Activated T-helper 1 cell treated with Interleukin-2 at 50 U/mL for 16 hours (primary cell): ENCODE data around the gene CC2D2B.
"Not testable (repeated sequence)": the region's sequence is repeated elsewhere in the genome, so short reads cannot be mapped to it uniquely, and the experiment has no call there.

Experiments
- DNase-seq: peaks from one replicate; pipeline ENCODE4 v3.0.0-alpha.2; 2020; ENCODE audit warnings: low read depth

CC2D2B gene

GRCh38 chr10:96017191-96017687, 109.5 kb downstream of the CC2D2B start:
- DNase-seq = no peak

DNA sequence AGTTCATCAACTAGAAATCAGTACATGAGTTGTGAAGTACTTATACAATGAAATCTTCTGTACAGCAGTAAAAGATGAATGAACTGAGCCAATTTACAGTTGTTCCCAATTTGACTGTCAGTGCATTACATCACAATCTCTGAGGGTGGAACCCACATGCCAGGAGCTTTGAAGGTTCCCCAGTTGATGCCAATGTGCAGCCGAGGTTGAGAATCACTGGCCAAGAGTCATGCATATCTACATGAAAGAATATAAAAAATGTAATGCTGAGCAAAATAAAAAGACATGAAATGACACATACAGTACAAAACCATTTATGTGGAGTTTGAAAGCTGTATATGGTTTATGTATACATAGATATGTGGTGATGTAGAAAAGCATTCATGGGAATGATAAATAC, 113.6 kb downstream of the CC2D2B start:
- DNase-seq = no peak

GRCh38 chr10:96022739-96023138, 115.0 kb downstream of the CC2D2B start:
- DNase-seq = no peak

DNA sequence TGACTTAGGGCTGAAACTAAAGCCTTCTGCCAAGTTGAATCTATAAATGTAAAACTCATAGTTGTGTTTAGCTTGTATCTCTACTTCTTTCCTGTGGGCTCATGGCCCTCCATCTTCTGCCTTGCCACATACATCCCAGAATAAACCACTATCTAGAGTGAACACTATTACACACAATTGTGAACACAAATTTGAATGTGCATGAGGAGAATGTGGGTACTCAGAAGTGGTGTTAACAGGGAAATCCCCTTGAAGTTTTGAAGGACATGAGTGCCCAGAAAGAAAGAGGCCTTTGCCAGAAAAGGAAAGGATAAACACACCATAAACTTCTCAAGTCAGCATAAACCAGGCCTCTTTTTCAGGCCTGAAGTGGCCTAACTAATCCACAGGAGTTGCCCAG, 115.4 kb downstream of the CC2D2B start:
- DNase-seq = no peak

GRCh38 chr10:96025566-96025965, 117.8 kb downstream of the CC2D2B start:
- no peak for DNase-seq

DNA sequence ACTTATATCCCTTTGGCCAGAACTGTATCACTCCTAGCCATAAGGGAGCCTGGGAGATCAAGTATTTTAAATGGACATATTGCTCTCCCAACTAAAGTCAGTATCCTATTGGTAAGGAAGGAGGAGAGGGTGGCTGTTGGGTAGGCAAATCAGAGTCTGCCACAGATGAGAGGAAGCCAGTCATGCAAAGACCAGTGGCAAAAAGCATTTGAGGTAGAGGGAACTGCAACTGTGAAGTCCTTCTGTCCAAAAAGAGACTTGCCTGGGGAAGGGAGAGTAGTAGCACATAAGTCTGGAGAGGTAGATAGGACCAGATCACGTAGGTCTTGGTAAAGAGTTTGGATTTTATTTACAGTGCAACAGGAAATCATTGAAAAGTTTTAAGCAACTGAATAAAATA, 126.8 kb downstream of the CC2D2B start:
- DNase-seq = no peak

DNA sequence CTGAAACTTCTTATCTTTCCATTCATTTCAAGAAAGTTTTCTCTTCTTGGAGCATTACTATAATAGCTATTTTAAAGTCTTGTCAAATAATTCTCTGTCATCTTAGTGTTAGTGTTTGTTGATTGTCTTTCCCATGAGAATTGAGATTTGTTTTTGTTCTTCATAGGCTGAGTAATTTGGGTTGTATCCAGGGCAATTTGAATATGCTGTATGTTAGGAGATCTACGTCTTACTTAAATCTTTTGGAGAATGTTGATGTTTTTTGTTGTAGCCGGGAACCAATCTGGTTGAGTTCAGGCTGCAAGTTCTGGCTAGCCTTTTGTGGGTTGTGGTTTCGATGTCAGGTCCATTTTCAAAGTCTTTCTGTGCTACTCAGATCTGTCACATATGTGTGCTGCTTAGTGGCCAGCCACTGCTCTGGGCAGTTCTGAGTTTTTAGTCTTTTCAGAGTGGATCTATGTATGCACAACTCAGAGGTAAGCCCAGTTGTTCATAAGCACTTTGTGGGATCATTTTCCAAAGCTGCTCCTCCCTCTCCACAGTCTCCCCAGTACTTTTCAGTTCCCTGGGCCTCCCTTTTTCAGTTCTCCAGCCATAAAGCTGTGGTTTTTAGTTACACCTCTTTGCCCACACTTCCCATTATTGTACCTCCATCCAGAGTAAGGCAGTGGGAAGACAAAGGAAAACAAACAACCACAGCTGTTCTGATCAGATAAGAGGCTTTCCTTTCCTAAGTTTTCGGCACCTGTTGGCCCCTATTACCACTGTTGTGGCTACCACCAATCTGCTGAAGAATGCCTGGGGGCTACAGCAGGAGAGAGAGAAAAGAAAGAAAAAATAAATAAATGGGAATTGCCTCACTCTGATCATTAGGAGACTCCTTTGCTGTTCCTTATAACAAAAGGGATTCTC, 131.0 kb downstream of the CC2D2B start:
- no peak for DNase-seq

DNA sequence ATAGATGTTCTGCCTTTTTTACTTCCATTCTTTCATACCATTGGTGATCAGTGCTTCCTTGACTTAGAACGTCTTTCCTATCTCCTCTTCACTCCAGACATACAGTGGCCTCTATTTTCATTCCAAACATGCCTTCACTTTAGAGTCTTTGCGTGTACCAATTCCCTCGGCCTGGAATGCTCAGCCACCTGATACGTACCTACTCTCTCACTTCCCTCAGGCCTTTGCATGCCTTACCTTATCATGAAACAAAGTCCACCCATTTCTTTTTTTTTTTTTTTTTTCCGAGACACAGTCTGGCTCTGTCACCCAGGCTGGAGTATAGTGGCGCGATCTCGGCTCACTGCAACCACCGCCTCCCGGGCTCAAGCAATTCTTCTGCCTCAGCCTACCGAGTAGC, 133.4 kb downstream of the CC2D2B start:
- no peak for DNase-seq

- DNase-seq = peak; percentile 66
These were observed 135.5 kb downstream of the CC2D2B start, which contains the start of gene CCNJ for GRCh38 chr10:96043033-96043892. TSS of gene CCNJ (plus strand) at chr10:96043583. CDS start at chr10:96044394, 811 bp downstream.

DNA sequence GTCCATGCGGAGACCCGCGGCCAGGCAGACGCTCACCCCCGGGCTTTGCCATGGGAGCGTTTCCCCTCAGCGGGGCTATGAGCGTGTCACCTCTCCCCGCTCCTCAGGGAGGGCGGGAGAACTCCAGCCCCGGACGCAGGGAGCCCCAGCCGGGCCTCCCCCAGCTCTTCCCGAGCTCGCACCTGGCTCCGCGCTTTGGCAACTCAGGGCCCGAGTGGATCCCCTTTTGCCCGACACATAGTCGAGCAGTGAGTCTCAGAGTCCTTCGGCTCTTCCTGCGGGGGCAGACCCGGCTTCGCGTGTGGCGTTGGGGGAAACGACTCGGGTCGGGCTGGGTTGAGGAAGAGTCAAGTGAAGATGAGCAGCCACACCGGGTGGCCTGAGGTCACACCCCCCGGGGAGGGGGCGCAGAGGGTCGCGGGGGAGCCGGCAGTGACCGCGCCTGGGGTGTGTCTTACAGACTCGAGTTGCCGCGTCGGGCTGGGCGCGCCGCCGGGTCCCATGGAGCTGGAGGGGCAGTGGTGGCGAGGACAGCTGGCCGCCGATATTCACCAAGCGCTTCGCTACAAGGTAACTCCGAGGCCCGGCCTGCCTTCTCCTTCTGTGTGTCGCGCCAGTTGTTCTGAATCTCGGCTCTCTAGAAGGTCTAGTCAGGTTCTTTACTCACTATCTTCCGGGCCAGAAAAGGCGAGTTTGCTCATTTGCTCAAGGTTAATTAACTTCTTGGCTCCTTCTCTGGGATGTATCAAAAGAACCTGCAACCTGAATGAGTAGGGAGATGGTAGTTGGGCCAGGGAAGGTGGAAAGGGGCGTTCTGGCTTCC, 136.3 kb downstream of the CC2D2B start:
- DNase-seq = peak; percentile 22

DNA sequence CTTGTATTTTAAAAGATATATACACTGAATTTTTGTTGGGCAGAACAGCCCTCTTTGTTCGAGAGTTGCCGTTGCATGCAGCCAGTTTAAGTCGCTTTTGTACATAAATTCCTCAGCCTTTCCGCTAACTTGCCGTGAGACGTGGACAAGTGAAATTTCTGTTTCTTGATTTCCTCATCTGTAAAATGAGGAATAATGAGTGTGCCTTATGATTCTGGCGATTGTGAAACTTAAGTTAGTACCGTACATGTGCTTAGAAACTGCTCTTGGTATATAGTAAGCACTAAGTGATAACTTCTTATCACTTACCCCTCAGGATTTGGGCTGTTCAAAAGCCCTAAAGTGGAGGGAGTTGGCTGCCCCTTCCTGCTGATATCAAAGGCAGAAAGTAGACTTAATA, 137.0 kb downstream of the CC2D2B start:
- no peak for DNase-seq

GRCh38 chr10:96046546-96046945, 138.8 kb downstream of the CC2D2B start:
- no peak for DNase-seq

GRCh38 chr10:96047004-96047649, 139.4 kb downstream of the CC2D2B start:
- no peak for DNase-seq

DNA sequence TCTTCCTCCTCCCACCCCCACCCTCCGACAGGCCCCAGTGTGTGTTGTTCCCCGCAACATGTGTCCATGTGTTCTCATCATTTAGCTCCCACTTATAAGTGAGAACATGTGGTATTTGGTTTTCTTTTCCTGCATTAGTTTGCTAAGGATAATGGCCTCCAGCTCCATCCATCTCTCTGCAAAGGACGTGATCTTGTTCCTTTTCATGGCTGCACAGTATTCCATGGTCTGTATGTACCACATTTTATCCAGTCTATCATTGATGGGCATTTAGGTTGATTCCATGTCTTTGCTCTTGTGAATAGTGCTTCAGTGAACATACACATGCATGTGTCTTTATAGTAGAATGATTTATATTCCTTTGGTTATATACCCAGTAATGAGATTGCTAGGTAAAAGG, 140.2 kb downstream of the CC2D2B start:
- not testable (repeated sequence) for DNase-seq

DNA sequence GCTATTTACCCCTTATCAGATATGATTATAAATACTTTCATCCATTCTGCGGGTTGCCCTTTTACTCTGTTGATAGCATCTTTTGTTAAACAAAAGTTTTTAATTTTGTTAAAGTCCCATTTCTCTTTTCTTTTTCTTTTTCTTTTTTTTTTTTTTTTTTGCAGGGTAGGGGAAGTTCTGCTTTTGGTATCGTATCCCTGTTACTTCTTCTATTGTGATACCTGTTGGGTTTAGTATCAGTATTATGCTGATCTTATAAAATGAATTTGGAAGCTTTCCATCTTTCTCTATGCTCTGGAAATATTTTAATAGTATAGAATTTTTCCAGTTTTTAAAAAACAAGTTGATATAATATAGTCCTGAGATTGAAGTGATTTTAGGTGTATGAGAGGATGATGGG, 141.6 kb downstream of the CC2D2B start:
- DNase-seq = no peak

- no peak for DNase-seq
These were observed 146.2 kb downstream of the CC2D2B start for GRCh38 chr10:96053985-96054384.

- no peak for DNase-seq
These were observed 149.0 kb downstream of the CC2D2B start for GRCh38 chr10:96056787-96057186.

GRCh38 chr10:96061232-96061631, 153.5 kb downstream of the CC2D2B start:
- no peak for DNase-seq

GRCh38 chr10:96072674-96073073, 164.9 kb downstream of the CC2D2B start:
- no peak for DNase-seq

DNA sequence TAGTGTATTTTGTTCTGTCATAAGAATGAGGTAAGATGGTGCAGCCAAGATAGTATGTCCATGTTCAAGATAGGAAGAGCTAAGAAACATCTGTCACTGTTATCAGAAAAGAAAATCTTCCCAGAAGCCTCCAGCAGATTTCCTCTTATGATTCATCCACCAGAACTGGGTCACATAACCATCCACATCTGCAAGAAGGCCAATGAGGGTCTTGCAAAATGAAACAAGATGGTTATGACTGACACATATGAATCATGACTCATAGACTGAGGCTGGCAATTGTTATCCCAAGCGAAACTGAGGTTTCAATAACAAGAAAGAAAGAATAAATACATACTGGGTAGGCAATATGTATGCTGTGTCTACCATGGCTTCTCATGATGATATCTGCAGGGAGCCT, 165.9 kb downstream of the CC2D2B start:
- no peak for DNase-seq

DNA sequence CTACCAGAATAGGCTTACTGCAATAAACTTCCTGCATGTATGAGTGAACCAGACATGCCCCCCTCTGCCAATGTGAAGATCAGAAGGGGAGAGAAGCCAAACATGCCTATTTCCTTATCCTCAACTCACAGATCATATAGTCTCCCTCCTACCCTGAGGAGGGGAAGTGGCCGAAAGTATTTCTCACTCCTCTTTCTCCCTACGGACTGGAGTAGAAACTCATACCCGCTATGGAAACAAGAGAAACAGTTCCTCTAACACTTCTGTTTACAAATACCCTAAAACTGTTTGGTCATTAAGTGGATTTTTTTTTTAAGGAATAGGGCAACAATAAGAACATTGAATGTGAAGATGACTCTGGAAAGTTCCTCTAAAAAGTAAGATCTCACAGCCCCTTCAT, 167.0 kb downstream of the CC2D2B start:
- no peak for DNase-seq
